Fibroblast of skin of left quadriceps (primary cell): Measurements from ENCODE around the gene GNG7.

ENCODE experiments used
- DNase-seq, 2 experiments: peaks; one replicate each; pipeline ENCODE4 v3.0.0-alpha.2; 2013; ENCODE audit warnings: low read depth in 2 of 2

The GNG7 gene

DNA sequence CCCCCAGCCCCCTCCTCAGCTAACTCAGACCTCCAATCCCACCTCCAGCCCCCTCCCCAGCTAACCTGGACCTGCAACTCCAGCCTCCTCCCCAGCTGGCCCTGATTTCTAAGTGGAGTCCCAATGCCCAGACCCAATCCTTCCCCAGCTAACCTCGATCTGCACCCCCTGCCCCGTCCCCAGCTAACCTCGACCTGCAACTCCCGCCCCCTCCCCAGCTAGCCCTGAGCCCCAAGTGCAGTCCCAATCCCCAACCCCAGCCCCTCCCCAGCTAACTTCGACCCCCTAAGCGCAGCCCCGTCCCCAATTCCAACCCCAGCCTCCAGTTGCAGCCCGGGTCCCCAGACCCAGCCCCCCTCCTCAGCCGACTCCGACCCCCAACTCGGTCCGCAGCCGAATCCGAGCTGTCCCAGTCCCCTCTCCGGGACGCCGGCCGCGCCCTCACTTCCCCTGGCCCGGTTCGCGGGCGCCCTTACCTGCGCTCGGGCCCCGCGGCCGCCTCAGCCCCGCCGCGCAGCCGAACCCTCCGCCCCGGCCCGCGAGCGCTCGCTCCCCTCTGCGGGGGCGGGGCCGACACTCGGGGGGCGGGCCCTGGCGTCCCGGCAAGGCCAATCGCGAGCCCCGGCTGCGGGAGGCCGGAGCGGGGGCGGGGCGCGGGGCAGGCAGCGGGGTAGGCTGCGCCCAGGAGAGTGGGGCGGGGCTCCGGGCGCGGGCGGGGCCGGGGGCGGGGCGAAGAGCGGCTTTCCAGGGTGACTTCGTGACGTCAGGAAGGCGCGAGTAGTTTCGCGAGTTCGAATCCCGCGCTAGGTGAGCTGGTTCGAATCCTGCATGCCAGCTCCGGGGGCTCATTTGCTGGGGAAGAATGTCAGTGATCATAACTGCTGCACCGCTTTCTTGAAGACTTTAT, at the start of gene GNG7:
GNG7 (minus strand) TSS at position 525 of the 907 bp plus-strand sequence. CDS start 182,006 bp downstream, outside the sequence.
- peak; percentile 66 to 71 for DNase-seq

DNA sequence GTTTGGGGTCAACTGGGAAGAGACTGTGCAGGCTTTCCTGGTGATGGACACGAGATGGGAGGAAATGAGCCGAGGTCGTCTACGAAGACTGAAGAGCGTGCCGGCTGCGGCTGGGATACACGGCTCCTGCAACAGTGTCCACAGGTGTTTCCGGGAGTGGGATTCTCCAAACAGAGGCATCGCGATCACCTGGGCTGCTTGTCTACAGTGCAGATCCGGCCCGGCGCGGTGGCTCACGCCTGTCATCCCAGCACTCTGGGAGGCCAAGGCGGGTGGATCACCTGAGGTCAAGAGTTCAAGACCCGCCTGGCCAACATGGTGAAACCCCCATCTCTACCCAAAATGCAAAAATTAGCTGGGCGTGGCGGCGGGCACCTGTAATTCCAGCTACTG, 48.9 kb upstream of the GNG7 start:
- no peak for DNase-seq

DNA sequence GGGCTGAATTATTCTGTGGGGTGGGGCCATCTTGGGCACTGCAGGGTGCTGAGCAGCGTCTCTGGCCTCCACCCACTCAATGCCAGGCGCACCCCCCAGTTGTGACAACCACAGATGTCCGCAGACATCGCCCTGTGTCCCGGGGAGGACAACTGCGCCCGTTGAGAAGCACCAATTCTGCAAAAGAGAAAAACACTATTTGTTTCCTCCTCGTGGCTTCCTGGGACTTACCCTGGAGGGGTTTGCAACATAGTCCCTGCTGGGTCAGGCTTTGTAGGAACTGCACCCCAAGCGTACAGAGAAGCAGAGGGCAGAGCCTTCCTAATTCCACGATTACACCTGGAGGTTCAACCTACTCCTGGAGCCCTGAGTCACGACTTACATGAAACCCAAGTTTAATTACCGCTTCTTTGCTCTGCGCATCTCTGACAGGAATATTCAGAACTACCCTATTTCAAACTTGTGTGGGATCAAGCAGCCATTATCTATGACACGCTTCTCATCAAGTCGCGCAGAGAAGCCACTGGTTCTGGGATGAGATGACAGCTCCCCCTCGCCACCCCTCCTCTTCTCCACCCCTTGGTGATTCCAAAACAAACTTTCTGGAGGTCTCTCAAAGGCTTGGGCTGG, 48.4 kb upstream of the GNG7 start:
- DNase-seq = no peak

DNA sequence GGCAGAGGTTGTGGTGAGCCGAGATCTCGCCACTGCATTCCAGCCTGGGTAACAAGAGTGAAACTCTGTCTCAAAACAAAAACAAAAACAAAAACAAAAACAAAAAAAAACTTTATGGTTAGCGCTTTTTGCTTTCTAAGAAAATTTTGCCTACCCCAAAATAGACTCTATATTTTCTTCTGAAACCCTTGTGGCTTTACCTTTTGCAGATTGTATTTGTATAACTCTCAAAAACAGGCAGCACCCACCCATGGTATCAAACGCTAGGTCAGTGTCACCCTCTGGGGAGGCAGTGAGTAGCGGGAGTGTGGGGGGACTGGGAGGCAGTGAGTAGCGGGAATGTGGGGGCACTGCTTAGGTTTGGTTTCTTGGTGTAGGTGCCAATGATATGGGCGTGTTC, 44.9 kb upstream of the GNG7 start:
- no peak for DNase-seq

DNA sequence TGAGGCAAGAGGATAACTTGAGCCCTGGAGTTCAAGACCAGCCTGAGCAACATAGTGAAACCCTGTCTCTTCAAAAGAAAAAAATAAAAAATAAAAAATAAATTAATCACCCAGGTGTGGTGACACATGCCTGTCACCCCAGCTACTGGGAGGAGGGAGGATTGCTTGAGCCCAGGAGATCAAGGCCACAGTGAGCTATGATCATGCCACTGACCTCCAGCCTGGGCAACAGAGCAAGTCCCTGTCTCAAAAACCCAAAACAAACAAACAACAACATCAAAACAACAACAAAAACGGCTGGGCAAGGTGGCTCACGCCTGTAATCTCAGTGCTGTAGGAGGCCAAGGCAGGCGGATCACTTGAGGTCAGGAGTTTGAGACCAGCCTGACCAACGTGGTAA, 41.6 kb upstream of the GNG7 start:
- no peak for DNase-seq

DNA sequence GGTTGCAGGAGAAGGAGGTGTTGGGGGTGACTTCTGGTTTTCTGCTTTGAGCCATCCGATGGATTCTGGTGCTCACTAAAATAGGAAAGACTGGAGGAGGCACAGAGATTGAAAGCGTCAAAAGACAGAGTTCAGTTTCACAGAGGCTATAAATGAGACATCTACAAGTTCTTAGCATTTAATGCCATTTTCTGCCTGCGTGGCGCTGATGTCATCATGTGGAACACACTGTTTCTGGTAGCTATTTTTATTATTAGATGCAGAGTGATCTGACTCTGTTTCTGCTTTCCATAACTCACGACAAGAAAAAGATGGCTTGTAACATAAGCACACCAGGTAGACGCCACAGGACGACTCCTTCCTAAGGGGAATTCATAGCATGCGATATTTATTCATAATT, 40.6 kb upstream of the GNG7 start:
- DNase-seq = no peak

DNA sequence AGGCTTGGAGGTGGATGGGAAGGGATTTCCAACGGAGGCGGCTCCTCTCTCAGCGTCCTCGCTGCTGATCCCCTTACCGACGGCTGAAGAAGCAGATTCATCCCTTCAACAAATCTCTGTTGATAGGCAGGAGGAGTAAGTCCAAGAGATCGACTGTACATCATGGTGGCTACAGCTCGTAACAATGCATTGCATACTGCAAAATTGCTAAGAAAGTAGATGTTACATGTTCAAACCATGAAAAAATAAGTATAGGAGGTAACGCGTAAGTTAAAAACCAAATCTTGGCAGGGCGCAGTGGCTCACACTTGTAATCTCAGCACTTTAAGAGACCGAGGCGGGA, 37.8 kb upstream of the GNG7 start:
- no peak for DNase-seq

DNA sequence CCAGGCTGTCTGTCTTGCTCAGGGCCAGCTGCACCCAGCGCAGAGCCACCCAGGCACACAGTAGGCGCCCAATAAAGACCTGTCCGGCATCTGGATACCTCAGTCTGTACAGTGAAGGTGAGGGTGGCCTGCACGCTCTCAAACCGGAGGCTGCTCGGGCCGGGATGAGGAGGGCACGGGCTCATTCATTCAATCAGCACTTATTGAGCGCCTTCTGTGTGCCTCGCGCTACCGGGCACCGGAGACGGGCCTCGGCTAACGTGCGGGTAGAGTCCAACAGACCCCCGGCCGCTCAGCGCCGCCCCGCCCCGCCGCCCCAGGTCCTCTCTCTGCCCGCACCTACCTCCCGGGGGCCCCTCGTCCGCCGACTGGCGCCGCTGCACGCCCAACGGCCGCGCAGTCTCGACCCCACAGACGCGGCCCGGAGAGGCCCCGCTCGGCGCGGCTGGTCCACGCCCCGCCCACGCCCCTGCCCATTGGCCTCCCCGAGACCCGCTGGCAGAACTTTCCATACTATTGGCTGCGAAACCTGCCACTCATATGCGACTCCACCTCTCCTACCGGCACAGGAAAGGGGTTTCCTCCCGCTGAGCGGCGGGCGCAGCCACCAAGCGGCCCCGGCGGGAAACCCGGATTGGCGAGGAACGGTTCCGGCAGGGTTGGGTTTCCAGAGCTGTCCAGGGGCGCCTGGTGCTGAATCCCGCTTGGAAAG, 37.3 kb upstream of the GNG7 start, which contains the start of gene SLC39A3:
SLC39A3 (minus strand) TSS at position 416 of the 712 bp plus-strand sequence. CDS start 2,760 bp downstream, outside the sequence.
- DNase-seq = peak; percentile 98

DNA sequence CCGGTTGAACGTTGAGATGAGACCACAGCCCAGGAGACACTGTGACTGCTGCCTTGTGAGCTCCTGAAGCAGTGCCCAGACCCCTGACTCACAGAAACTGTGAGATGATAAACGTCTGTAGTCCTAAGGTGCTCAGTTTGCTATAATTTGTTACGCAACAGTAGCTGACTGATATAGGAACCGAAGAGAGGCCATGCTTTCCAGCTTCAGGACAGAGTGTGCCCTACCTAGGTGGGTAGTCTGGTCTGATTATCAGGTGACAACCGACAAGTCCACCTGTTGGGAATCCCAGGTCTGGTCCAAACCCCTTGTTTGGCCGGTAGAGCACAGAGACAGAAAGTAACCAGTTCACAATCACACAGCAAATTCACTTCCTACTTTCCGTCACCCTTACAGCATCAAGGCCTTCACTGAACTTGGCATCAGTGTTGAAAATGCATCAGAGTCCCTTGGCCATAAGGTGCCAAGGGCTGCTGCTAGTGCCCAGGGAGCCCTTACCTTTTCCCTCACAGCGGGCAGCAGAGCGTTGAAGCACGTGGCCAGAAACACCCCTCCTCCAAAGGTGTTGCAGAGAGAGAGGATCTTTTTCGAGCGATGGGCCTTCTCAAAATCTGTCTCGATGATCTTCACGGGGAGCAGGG, 34.2 kb upstream of the GNG7 start:
- no peak for DNase-seq

DNA sequence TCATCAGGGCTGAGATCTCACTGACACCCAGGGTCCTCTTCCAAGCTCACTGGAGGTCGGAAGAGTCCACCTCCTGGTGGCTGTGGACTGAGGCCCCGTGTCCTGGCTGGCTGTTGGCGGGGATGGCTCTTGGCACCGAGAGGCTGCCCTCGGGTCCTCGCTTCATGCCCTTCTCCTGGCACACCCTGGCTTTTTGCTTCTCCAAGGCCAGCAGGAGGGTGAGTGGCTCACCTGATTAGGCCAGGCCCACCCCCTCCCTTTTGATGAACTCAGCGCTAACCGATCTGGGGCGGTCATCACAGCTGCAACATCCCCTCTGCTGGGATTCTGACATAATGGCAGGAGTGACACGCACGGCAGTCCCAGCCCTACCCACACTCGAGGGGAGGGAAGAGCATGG, 32.9 kb upstream of the GNG7 start:
- no peak for DNase-seq

DNA sequence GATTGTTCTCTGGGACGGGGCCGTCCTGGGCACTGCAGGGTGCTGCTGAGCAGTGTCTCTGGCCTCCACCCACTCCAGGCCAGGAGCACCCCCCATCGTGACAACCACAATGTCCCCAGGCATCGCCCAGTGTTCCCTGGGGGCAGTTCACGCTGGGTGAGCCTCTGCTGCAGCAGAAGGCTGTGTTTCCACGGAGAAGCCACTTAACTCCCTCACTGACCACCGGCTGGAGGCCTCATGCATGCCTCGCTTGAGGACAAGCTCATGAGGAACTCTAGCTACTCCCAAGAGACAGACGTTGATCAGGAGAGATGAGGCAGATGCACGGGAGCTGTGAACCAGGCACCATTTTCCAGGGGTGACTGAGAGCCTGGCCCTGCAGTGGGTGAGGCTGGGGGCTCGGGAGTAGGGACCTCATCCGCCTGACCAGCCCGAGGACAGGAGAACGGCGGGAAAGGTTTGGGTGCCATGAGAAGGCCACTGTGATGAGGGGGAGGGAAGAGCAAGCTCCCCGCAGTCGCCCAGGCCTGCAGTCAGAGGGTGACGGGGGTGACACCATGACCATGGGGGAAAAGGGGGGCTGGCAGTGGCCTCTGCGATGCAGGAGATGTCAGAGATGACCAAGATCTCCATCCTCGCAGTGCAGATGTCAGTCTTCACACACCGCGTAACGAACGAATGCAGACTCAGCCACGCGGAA, 32.2 kb upstream of the GNG7 start:
- DNase-seq = no peak

DNA sequence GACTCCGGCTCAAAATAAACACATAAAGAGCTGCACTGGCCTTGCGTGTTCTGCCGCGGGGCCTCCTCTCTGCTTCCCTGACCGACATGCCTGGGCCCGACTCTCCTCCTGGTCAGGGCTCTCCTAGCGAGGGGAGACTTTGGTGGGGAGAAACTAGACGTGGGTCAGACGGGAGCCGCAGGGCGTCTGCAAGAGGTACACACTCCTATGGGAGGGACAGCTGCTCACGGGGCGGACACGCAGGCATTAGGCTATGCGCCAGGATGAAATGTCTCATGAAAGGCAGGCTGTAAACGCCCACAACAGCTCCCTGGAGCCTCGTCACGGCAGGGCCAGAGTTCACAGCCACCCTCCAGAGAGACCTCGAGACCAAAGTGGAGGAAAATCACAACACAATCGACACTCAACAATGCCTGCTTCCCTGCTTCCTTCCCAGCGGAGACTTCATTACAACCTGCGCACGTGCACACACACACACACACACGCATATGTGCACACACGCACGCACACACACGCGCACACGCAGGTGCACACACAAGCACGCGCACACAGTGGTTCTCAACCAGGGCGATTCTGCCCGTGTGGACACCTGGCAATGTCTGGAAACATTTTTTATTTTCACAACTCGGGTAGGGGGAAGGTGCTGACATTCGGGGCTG, 31.6 kb upstream of the GNG7 start:
- no peak for DNase-seq

DNA sequence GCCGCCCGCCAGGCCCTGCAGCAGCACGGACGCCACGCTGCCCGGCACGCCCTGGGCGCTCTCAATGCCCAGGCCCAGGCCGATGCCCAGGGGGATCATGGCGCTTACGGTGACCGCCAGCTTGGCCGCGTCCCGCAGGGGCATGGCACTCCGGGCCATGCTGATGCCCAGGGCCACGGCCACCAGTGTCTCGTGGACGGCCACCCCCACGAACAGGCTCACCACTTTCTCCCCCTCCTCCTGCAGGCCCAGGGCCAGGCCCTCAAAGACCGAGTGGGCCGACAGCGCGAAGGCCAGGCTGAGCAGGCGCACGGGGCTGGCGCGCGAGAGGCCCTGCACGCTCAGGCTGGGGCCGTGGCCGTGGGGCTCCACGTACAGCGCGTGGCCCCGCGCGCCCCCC, 30.4 kb upstream of the GNG7 start:
- DNase-seq = no peak

DNA sequence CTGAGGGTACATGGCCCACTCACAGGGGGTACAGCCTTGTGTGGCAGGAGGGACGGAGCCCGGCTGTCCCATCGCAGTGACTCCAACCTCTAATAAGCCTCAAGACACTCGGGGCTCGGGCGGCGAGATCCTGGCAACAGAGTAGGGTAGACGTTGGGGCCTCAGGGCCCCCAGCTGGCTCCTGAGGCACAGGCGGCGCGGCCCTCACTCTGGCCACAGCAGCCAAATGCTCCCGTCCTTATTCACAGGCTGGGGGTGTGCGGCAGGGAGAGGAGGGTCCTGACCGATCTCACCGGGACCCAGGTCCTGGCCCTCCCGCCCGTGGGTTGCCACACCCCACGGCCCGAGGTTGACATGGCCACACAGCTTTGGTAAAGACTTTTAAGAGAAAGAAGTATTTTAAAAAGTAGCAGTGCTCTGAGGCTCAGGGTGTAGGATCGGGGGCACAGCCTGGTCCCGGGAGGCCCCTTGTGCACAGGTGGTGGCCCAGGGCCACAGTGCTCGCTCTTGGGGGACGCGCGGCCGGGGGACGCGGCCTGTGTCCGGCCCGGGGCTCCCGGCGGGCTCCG, 29.7 kb upstream of the GNG7 start:
- no peak for DNase-seq

DNA sequence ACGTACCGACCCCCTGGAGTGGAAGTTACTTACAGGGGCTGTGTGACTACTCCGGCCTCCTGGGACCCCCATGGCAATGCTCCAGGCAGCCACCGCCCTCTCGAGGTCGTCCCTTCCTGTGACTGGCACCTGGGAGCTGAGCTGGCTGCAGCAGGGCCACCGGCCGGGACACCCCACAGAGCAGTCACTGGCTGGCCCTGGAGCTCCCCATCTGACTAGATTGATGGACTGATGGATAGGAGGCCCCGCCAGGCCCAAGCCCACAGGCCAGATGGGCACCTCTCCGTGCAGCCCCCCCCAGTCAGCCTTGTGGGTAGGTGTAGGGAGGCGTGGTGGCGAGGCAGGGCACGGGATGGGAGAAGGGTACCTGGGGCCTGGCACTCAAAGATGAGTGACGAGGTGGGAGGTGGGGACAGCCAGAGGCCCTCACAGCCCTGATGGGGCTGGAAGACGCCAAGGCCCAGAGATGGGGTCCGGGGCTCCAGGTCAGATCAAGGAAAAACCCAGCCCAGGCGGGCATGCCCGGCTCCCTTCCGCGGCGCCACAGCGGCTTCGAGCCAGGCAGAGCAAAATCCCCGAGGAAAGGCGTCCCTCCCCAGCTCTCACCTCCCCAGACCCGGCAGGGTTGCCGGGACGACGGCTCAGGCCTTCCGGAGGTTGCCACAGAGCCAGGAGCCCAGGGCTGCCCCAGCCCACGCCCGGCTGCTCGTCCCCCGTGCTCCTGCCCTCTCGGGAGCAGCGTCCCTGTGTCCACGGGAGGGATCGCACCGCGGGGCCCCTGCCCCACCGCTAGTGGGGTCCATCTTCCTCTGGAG, 28.9 kb upstream of the GNG7 start:
- no peak for DNase-seq

DNA sequence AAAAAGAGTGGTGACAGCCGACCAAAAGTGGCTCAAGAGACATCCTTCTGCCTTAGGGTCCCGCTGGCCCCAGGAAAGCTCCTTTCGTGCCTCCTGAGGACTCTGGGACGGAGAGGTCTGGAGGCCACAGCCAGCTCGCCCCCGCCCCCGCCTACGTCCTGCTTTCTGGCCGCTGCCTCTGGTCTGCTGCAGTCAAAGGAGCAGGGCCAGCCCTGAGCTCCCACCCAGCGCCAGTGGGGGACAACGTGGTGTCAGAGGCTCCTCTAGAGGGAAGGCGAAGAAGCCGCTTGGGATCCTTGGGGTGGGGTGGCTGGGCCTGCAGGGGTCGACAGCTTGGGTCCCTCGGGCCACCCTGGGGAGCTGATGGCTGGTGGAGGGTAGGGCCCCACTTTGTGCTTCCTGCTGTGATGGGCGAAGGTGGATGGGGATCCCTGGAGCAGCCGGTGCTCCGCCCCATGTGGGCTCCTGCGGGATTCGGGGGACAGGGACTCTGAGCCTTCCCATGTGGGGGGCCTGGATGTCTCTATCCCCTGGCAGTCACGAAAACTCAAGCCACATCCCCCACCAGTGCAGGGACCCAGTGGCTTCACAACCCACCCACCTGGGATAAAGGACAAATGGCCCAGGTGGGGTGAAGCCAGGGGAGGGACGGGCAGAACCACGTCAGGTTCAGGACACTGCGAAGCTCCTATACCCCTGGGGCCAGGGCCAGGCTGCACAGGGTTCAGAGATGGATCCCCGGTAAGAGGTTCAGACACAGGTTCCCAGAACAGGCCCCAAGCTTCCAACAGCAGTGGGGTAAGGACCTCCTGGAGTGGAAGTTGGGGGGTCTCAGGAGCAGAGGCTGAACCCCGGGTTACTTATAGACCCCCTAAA, 27.7 kb upstream of the GNG7 start:
- DNase-seq = no peak

DNA sequence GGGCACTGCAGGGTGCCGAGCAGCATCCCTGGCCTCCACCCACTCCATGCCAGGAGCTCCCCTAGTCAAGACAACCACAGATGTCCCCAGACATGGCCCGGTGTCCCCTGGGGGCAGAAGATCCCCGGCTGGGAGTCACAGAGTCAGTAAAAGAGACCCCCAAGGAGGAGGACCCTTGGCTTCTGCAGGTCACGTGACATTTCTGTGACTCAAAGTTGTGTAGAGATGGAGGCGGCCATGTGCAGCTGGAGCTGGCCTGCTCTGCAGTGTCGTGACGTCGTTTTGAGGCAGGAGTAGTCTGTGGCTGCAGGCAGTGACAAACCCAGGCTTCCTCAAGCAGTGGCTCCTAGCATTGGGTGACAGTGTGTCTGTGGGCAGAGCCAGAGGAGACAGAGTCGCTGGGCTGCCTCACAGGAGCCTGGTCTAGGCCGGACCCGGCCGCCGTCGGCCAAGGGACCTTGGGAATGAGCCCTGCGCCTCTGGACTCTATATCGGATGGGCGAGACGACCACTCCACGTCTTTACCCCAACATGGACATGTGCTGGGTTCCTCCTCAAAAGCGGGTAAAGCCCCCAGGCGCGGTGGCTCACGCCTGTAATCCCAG, 26.4 kb upstream of the GNG7 start:
- no peak for DNase-seq

DNA sequence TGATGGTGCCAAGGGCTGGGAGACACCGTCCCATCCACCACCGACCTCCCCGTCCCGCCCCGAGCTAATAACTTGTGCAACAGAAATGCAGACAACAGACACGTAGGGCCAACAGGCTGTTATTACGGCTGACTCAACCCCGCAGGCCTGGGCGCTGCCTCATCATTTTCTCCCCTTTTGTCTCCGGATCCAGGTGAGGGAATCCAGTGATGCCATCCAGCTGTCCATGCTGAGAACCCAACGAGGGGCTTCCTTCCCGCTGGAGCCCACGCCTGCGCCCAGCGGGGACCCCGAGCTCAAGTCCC, 25.1 kb upstream of the GNG7 start:
- DNase-seq = no peak
